A549 (cell line): ENCODE measurements around the gene CAB39. TPM values are rescaled to one million over a fixed set of nuclear protein-coding genes. Genes with fewer than 3 reads are reported as not detected.
A peak's percentile ranks its signal among the peaks of the same experiment; 100 is the strongest.

Experiments
- ATAC-seq, 2 experiments: fragments of 200-7000 bp in 1 of 2; fragments of >200 bp in 1 of 2; cut with Nextera tagmentation in 1 of 2; cut with Tn5 transposase in 1 of 2; 3 replicates each; pipeline versions ENCODE4 v1.8.0 to v1.9.1; 2018 to 2020; ENCODE audit warnings: mild to moderate bottlenecking in 1 of 2, moderate library complexity in 1 of 2
- CTCF ChIA-PET: fragments of 300-600 bp; sonication (Branson Sonifier 250); formaldehyde crosslinking; extraction: SDS; loops from one replicate; lab custom pipeline; 2021; ENCODE audit warnings: antibody characterized with exemption, inconsistent platforms; lab: Yijun Ruan, JAX
- POLR2A ChIA-PET: fragments of 350-600 bp; formaldehyde crosslinking; extraction: SDS; loops from one replicate; lab custom pipeline; 2021; ENCODE audit warnings: antibody characterized with exemption, inconsistent platforms; lab: Yijun Ruan, JAX
- DNase-seq, 2 experiments: peaks; one replicate each; pipeline versions ENCODE4 v3.0.0 to v3.0.0-alpha.2; 2011 to 2016; ENCODE audit warnings: low read depth in 1 of 2, low spot score in 1 of 2
- FAIRE-seq: peaks from 2 replicates; lab custom pipeline; 2011; peaks lifted over from hg19 to GRCh38; lab: Jason Lieb, UNC
- H3K27ac ChIP-seq, 2 experiments: fragments of >200 bp; sonication (Bioruptor Twin); formaldehyde crosslinking; 3 replicates each; pipeline ENCODE4 v1.5.1; 2016 to 2017
- H3K4me1 ChIP-seq: fragments of >200 bp; sonication (Bioruptor Twin); formaldehyde crosslinking; 3 replicates; pipeline ENCODE4 v1.6.1; 2016
- H3K4me2 ChIP-seq: fragments of >200 bp; sonication (Bioruptor Twin); formaldehyde crosslinking; 3 replicates; pipeline ENCODE4 v1.6.1; 2016
- H3K4me3 ChIP-seq: fragments of >200 bp; sonication (Bioruptor Twin); formaldehyde crosslinking; 3 replicates; pipeline ENCODE4 v1.5.1; 2016
- H3K9me3 ChIP-seq: fragments of >200 bp; sonication (Bioruptor Twin); formaldehyde crosslinking; 3 replicates; pipeline ENCODE4 v1.6.1; 2016
- CTCF ChIP-seq: fragments of >200 bp; sonication (Bioruptor Twin); formaldehyde crosslinking; IDR thresholded peaks from 3 replicates; pipeline ENCODE4 v1.5.1; 2016
- E2F6 ChIP-seq: IDR thresholded peaks from 2 replicates; pipeline ENCODE4 v1.6.1; 2012; ENCODE audit warnings: low read depth, borderline replicate concordance
- EHMT2 ChIP-seq: fragments of 200-600 bp; sonication (generic); IDR thresholded peaks from 2 replicates; pipeline ENCODE4 v1.6.1; 2016; ENCODE audit warnings: antibody characterized with exemption, low read depth, mild to moderate bottlenecking, moderate library complexity
- ESRRA ChIP-seq: fragments of 150-350 bp; IDR thresholded peaks from 2 replicates; pipeline ENCODE4 v1.6.1; 2014; ENCODE audit warnings: mild to moderate bottlenecking, low read length, borderline replicate concordance
- HMGXB4 ChIP-seq: fragments of 250-450 bp; sonication (Bioruptor Pico); IDR thresholded peaks from 2 replicates; pipeline ENCODE4 v1.5.0; 2021; ENCODE audit warnings: mild to moderate bottlenecking, moderate library complexity, borderline replicate concordance
- HOXA7 ChIP-seq: fragments of 250-450 bp; sonication (Bioruptor Pico); IDR thresholded peaks from 2 replicates; pipeline ENCODE4 v1.5.0; 2020; ENCODE audit warnings: mild to moderate bottlenecking, moderate library complexity
- HOXB13 ChIP-seq: fragments of 250-450 bp; sonication (Bioruptor Pico); IDR thresholded peaks from 2 replicates; pipeline ENCODE4 v1.5.0; 2020; ENCODE audit warnings: low read depth, mild to moderate bottlenecking, moderate library complexity
- HOXB5 ChIP-seq: fragments of 250-450 bp; sonication (Bioruptor Pico); IDR thresholded peaks from 2 replicates; pipeline ENCODE4 v1.5.0; 2020; ENCODE audit warnings: mild to moderate bottlenecking, moderate library complexity
- KDM1A ChIP-seq: fragments of 200-600 bp; sonication (generic); IDR thresholded peaks from 2 replicates; pipeline ENCODE4 v1.6.1; 2016; ENCODE audit warnings: low read depth, mild to moderate bottlenecking
- KDM5A ChIP-seq: fragments of 200-600 bp; sonication (generic); IDR thresholded peaks from 2 replicates; pipeline ENCODE4 v1.6.1; 2016; ENCODE audit warnings: antibody characterized with exemption, mild to moderate bottlenecking
- MAFK ChIP-seq: fragments of 450-650 bp; IDR thresholded peaks from 2 replicates; pipeline ENCODE4 v1.6.1; 2014; ENCODE audit not compliant: partially characterized antibody
- MYC ChIP-seq: IDR thresholded peaks from 2 replicates; pipeline ENCODE4 v1.6.1; 2012; ENCODE audit warnings: mild to moderate bottlenecking, inconsistent platforms, low read length, improper control_type of control experiment, borderline replicate concordance
- PHF8 ChIP-seq: fragments of 200-600 bp; sonication (generic); IDR thresholded peaks from 2 replicates; pipeline ENCODE4 v1.6.1; 2016; ENCODE audit warnings: low read depth, mild to moderate bottlenecking, antibody characterized with exemption, moderate library complexity, borderline replicate concordance
- POLR2AphosphoS2 ChIP-seq: conservative IDR thresholded peaks from 2 replicates; pipeline ENCODE4 v1.6.1; 2012; ENCODE audit warnings: low read length, improper control_type of control experiment, inconsistent platforms
- RAD21 ChIP-seq, 2 experiments: fragments of >200 bp in 1 of 2; sonication (Bioruptor Twin) in 1 of 2; formaldehyde crosslinking in 1 of 2; IDR thresholded peaks in 1 of 2; conservative IDR thresholded peaks in 1 of 2; 2 replicates in 1 of 2; 3 replicates in 1 of 2; pipeline ENCODE4 v1.6.1; 2012 to 2018; ENCODE audit warnings: inconsistent platforms in 1 of 2
- REST ChIP-seq: fragments of 200-600 bp; sonication (generic); IDR thresholded peaks from 2 replicates; pipeline ENCODE4 v1.6.1; 2016; ENCODE audit warnings: antibody characterized with exemption, mild to moderate bottlenecking, moderate library complexity
- RFX5 ChIP-seq: fragments of 450-650 bp; IDR thresholded peaks from 2 replicates; pipeline ENCODE4 v1.7.1; 2014; ENCODE audit warnings: antibody characterized with exemption, mild to moderate bottlenecking, moderate library complexity
- SMC3 ChIP-seq: fragments of >200 bp; sonication (Bioruptor Twin); formaldehyde crosslinking; IDR thresholded peaks from 3 replicates; pipeline ENCODE4 v1.6.1; 2018; ENCODE audit warnings: inconsistent platforms
- USF2 ChIP-seq: fragments of 450-650 bp; IDR thresholded peaks from 2 replicates; pipeline ENCODE4 v1.6.1; 2014; ENCODE audit warnings: antibody characterized with exemption
- ZC3H11A ChIP-seq: fragments of 450-650 bp; IDR thresholded peaks from 2 replicates; pipeline ENCODE4 v1.6.1; 2014; ENCODE audit warnings: antibody characterized with exemption, mild to moderate bottlenecking
- WGBS: methylation state at CpG from one replicate; pipeline ENCODE4 v1.1.6; 2017; ENCODE audit errors: missing lambda C conversion rate; 5-methylcytosine and 5-hydroxymethylcytosine counted together
- polyA plus RNA-seq, 4 experiments: library from polyadenylated mRNA; depleted of rRNA in 3 of 4; stranded (reverse); fragments of >200 nt; fragmentation: RNase III in 1 of 4; extraction: RNeasy Plus Mini Kit Qiagen cat#74134 plus additional on column Dnase treatment in 1 of 4; gene quantifications; 2 replicates in 3 of 4; 3 replicates in 1 of 4; pipeline ENCODE4 v1.2.3, GENCODE V29; 2011 to 2017

Gene CAB39
- polyA plus RNA-seq, 2 of the 4 experiments (the other 2 are of a cell fraction): 28.4 to 54.2 TPM

GRCh38 chr2:230797515-230798495 is 85.2 kb downstream of the CAB39 start:
- Histone ChIP-seq H3K4me3 (no peak overlapping the region), H3K4me2 (no peak overlapping the region), H3K4me1 (peaks cover 15% of the 10 kb centered on the region), H3K27ac (no peak overlapping the region), H3K9me3 (peaks cover 6% of the 10 kb centered on the region; the same call in 1 of the 3 replicates)
- no peak for TF ChIP-seq HOXB13 (CRISPR knock-in tag)
- no peak for TF ChIP-seq HOXA7
- TF ChIP-seq HOXB5 (CRISPR knock-in tag): no peak
- TF ChIP-seq PHF8: no peak
- FAIRE-seq (no peak), ATAC-seq (no peak; a peak in 1 of 6 replicates), DNase-seq (no peak)
- CTCF ChIA-PET: interaction anchor here (0.7 to 2.7 kb wide), 42 partner anchors 9 to 187 kb away, joined by 3 to 28 read pairs (median 4); partner anchors contain the start of gene CAB39
- POLR2A ChIA-PET: no interaction called here
- 85% methylated on average over 8 of the region's 8 CpGs for WGBS

GRCh38 chr2:230798769-230799399 is 86.2 kb downstream of the CAB39 start:
- no peak overlapping the region for H3K4me2 ChIP-seq
- FAIRE-seq (no peak), DNase-seq (peak; percentile 22 to 45)
- no peak for TF ChIP-seq KDM5A
- no peak for TF ChIP-seq EHMT2
- TF ChIP-seq SMC3: peak; percentile 71
- no peak for TF ChIP-seq PHF8
- no peak for TF ChIP-seq RFX5
- no peak for TF ChIP-seq MYC
- peak; percentile 80 to 87 for TF ChIP-seq RAD21 (conservative IDR thresholded peaks at IDR 0.05 in 1 of 2, IDR thresholded peaks at IDR 0.05 in 1 of 2)
- TF ChIP-seq CTCF: peak; percentile 84
- no peak for TF ChIP-seq POLR2AphosphoS2
- TF ChIP-seq ZC3H11A: no peak
- no peak for TF ChIP-seq MAFK
- no peak for TF ChIP-seq HMGXB4 (CRISPR knock-in tag)
- no peak for TF ChIP-seq REST
- no peak for TF ChIP-seq ESRRA
- no peak for TF ChIP-seq USF2
- TF ChIP-seq HOXB13 (CRISPR knock-in tag): no peak
- no peak for TF ChIP-seq KDM1A
- TF ChIP-seq E2F6: no peak
- TF ChIP-seq, all 56 proteins: peak for 3
- H3K4me1 ChIP-seq: peaks cover 7% of the 10 kb centered on the region
- H3K27ac ChIP-seq: no peak overlapping the region
- H3K9me3 ChIP-seq: no peaks in the 10 kb centered on the region
- WGBS: 28% methylated on average over 4 of the region's 4 CpGs
- H3K4me3 ChIP-seq: no peak overlapping the region
- peak in 1 of 2 experiments; percentile 82; a peak in 4 of 6 replicates for ATAC-seq
- ChIA-PET POLR2A (interaction anchor here (1.0 kb wide), 1 partner anchor 85 kb away, joined by 5 read pairs; no protein-coding TSS in a partner anchor), CTCF (interaction anchor here (0.7 to 2.7 kb wide), 43 partner anchors 9 to 189 kb away, joined by 3 to 28 read pairs (median 4); no protein-coding TSS in a partner anchor)
